ENCODE results near the gene CNGA1.

Gene CNGA1

GRCh38 chr4:48022192-48022799 is 5.8 kb upstream of the CNGA1 start:
- no peak for ATAC-seq
- TF ChIP-seq ZFP30 (CRISPR knock-in tag; IDR thresholded peaks at IDR 0.05) (no peak), SNAI2 (CRISPR knock-in tag; IDR thresholded peaks at IDR 0.05) (no peak), ARNTL (CRISPR knock-in tag; IDR thresholded peaks at IDR 0.05; ENCODE audit: borderline replicate concordance, low read depth) (no peak), ZFP3 (CRISPR knock-in tag; IDR thresholded peaks at IDR 0.05) (no peak), PATZ1 (CRISPR knock-in tag; IDR thresholded peaks at IDR 0.05; ENCODE audit: borderline replicate concordance) (no peak), OSR1 (CRISPR knock-in tag; IDR thresholded peaks at IDR 0.05) (no peak), TOX (CRISPR knock-in tag; IDR thresholded peaks at IDR 0.05; ENCODE audit: borderline replicate concordance) (no peak), PPARA (CRISPR knock-in tag; IDR thresholded peaks at IDR 0.05; ENCODE audit: borderline replicate concordance) (no peak), TSHZ2 (CRISPR knock-in tag; IDR thresholded peaks at IDR 0.05) (no peak), CREB5 (CRISPR knock-in tag; IDR thresholded peaks at IDR 0.05; ENCODE audit: low read depth) (no peak), ZC3H10 (CRISPR knock-in tag; IDR thresholded peaks at IDR 0.05) (no peak), ISL1 (CRISPR knock-in tag; IDR thresholded peaks at IDR 0.05) (no peak), CSRNP3 (CRISPR knock-in tag; IDR thresholded peaks at IDR 0.05) (no peak), CSDC2 (CRISPR knock-in tag; IDR thresholded peaks at IDR 0.05) (no peak), RARB (CRISPR knock-in tag; IDR thresholded peaks at IDR 0.05) (no peak)

- TF ChIP-seq TSHZ2 (CRISPR knock-in tag; IDR thresholded peaks at IDR 0.05) (no peak), CSRNP3 (CRISPR knock-in tag; IDR thresholded peaks at IDR 0.05) (no peak), POU6F1 (CRISPR knock-in tag; IDR thresholded peaks at IDR 0.05; ENCODE audit: borderline replicate concordance, low read depth) (no peak)
- no peak for ATAC-seq
These were observed 4.6 kb upstream of the CNGA1 start for GRCh38 chr4:48021100-48021499.
